Measurements from ENCODE around the gene SORCS2. TPM values are rescaled to one million over a fixed set of nuclear protein-coding genes. Genes with fewer than 3 reads are reported as not detected.

Gene SORCS2
- total RNA-seq, 4 donors from 2014 or later = 2.0 to 7.4 (median 3.6) TPM

DNA sequence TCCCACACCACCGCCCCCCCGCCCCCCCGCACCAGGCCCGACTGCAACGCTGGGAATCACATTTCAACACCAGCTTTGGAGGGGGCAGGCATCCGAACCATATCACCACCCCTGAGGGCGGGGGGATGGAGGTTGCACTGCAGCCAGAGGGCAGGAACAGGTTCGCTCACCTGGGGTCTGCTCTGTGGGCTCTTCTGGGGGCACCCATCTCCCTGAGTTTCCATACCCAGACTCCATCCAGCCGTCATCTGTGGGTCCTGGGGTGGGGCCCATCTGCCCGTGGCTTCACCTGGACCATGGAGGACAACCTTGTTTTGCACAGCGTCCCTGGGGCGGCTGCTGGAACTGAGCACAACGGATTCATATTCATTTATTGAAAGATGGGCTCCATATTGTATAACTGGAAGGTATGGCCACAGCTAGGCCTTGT, 235.5 kb downstream of the SORCS2 start:
- Histone ChIP-seq H3K9me3 (no peaks in the 10 kb centered on the region), H3K27me3 (no peaks in the 10 kb centered on the region), H3K4me1 (no peaks in the 10 kb centered on the region), H3K36me3 (no peaks in the 10 kb centered on the region), H3K4me3 (no peak overlapping the region), H3K27ac (no peak overlapping the region)
- TF ChIP-seq EP300 (IDR thresholded peaks at IDR 0.05) (no peak), POLR2AphosphoS5 (IDR thresholded peaks at IDR 0.05) (no peak), POLR2A (IDR thresholded peaks at IDR 0.05) (no peak)
- TF ChIP-seq, protein P1, sequence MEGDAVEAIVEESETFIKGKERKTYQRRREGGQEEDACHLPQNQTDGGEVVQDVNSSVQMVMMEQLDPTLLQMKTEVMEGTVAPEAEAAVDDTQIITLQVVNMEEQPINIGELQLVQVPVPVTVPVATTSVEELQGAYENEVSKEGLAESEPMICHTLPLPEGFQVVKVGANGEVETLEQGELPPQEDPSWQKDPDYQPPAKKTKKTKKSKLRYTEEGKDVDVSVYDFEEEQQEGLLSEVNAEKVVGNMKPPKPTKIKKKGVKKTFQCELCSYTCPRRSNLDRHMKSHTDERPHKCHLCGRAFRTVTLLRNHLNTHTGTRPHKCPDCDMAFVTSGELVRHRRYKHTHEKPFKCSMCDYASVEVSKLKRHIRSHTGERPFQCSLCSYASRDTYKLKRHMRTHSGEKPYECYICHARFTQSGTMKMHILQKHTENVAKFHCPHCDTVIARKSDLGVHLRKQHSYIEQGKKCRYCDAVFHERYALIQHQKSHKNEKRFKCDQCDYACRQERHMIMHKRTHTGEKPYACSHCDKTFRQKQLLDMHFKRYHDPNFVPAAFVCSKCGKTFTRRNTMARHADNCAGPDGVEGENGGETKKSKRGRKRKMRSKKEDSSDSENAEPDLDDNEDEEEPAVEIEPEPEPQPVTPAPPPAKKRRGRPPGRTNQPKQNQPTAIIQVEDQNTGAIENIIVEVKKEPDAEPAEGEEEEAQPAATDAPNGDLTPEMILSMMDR (IDR thresholded peaks at IDR 0.05) = no peak
- no peak for ATAC-seq
- 40% methylated on average over 1 of the region's 13 CpGs; no CpG with 5 or more reads in 1 of the 2 donors for WGBS, 2 donors (ENCODE audit: low coverage in 1 of 2)

DNA sequence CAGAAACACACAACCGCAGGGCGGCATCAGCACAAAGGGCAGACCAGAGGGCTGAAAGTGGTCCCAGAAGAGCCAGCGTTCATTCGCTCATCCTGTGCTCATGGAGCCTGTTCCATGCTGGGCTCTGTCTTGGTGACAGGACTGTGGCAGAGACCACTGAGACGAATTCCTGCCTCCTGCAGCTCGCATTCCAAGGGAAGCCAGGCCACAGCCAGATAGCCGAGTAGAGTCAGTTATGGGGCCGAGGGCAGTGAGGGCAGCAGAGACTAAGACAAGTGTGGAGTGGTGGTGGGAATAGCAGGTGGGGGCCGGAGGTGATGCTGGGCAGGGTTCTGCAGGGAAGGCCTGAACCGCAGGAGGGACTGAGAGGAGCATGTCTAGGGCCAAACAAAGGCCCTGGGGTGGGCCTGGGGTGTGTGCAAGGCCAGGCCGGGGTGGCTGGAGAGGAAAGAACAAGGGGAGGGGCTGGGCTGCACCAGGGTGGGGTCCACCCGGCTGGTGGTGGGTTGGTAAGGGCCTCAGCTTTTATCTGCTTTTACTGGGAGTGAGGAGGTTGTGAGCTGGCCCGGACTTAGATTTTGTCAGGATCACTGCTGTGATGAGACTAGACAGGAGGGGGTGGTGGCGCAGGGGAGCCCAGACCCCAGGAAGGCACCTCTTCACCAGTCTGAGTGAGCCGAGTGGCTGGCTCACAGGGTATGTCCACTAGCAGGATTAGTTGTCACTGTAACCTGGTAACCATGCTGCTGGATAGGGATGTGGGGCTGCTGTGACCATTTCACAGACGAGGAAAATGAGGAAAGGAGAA, 236.1 kb downstream of the SORCS2 start:
- TF ChIP-seq, protein P1 (IDR thresholded peaks at IDR 0.05) = no peak
- no peak for TF ChIP-seq POLR2AphosphoS5 (IDR thresholded peaks at IDR 0.05)
- TF ChIP-seq POLR2A (IDR thresholded peaks at IDR 0.05) = no peak
- TF ChIP-seq EP300 (IDR thresholded peaks at IDR 0.05) = no peak
- Histone ChIP-seq H3K36me3 (no peaks in the 10 kb centered on the region), H3K9me3 (no peaks in the 10 kb centered on the region), H3K27me3 (no peaks in the 10 kb centered on the region), H3K4me1 (no peaks in the 10 kb centered on the region), H3K27ac (no peak overlapping the region), H3K4me3 (no peak overlapping the region)
- WGBS, 2 donors (ENCODE audit: low coverage in 1 of 2) = 82 to 90% methylated on average over 4 to 7 of the region's 16 CpGs
- ATAC-seq = no peak

DNA sequence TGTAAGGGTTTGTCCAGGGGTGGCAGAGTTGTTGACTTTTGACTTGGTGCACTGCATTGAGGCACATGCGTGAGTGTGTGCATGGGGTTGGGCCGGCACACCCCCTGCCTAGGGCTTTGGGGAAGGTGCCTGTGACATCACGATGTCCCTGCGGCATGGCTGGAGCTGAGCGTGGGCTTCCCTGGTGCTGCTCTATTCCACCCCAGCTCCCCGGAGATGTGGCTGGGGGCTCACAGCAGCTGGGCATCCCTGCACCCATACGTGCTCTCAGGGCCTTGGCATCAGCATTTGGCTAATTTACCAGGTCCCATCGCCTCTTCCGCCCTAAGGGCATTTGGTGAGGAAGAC, 236.7 kb downstream of the SORCS2 start:
- ATAC-seq = no peak
- TF ChIP-seq EP300 (IDR thresholded peaks at IDR 0.05) (no peak), POLR2A (IDR thresholded peaks at IDR 0.05) (no peak), POLR2AphosphoS5 (IDR thresholded peaks at IDR 0.05) (no peak)
- TF ChIP-seq, protein P1 (IDR thresholded peaks at IDR 0.05) = no peak
- Histone ChIP-seq H3K9me3 (no peaks in the 10 kb centered on the region), H3K4me1 (no peaks in the 10 kb centered on the region), H3K27me3 (no peaks in the 10 kb centered on the region), H3K27ac (no peak overlapping the region), H3K36me3 (no peaks in the 10 kb centered on the region), H3K4me3 (no peak overlapping the region)
- WGBS, 2 donors (ENCODE audit: low coverage in 1 of 2) = 93 to 100% methylated on average over 1 to 3 of the region's 9 CpGs

DNA sequence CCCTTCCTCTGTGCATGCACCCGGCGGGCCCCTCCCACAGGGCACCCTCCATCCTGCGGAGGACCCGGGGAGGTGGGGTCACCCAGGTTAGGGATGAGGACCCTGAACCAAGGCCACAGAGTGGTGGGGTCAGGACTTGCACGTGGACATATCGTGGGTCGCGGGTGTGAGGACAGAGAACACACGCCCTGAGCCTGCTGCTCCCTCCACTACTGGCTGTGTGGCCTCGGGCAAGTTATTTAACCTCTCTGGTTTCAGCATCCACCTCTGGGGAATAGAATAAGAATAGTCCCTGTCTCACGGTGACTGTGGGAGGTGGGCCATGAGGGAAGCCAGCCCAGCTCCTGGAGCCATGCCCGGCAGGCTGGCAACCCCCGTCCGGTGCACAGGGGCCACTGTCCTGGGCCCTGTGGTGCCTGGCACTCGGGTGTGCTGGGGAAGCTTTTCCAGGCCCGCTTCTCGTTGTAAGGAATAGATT, 237.3 kb downstream of the SORCS2 start:
- H3K9me3 ChIP-seq = no peaks in the 10 kb centered on the region
- no peak overlapping the region for H3K27ac ChIP-seq
- peaks cover 0 to 4% (median 0%) of the 10 kb centered on the region in 3 donors for H3K4me1 ChIP-seq
- 71 to 80% methylated on average over 1 to 6 of the region's 17 CpGs for WGBS, 2 donors (ENCODE audit: low coverage in 1 of 2)
- H3K36me3 ChIP-seq = no peaks in the 10 kb centered on the region
- H3K4me3 ChIP-seq = no peak overlapping the region
- ATAC-seq = no peak
- H3K27me3 ChIP-seq = no peaks in the 10 kb centered on the region
- TF ChIP-seq, protein P1 (IDR thresholded peaks at IDR 0.05) = no peak
- no peak for TF ChIP-seq POLR2AphosphoS5 (IDR thresholded peaks at IDR 0.05)
- no peak for TF ChIP-seq POLR2A (IDR thresholded peaks at IDR 0.05)
- no peak for TF ChIP-seq EP300 (IDR thresholded peaks at IDR 0.05)
